Fibroblast of gingiva (primary cell): ENCODE results near the gene EXOSC3.
"Not testable (repeated sequence)": the region's sequence is repeated elsewhere in the genome, so short reads cannot be mapped to it uniquely, and the experiment has no call there.

Experiments
- DNase-seq: peaks from one replicate; pipeline ENCODE4 v3.0.0-alpha.2; 2011; ENCODE audit warnings: low read depth

EXOSC3 gene

GRCh38 chr9:37784616-37785483 lies at the start of gene EXOSC3:
EXOSC3 (minus strand) TSS chr9:37785064; CDS start chr9:37785044, 20 bp downstream.
- peak; percentile 88 for DNase-seq

GRCh38 chr9:37827483-37828165 lies 42.8 kb upstream of the EXOSC3 start:
- DNase-seq, result no peak

- DNase-seq, result not testable (repeated sequence)
Observed at GRCh38 chr9:37825174-37825573, 40.3 kb upstream of the EXOSC3 start.

- DNase-seq, result no peak
Observed at GRCh38 chr9:37820142-37820541, 35.3 kb upstream of the EXOSC3 start.

- no peak for DNase-seq
Observed at GRCh38 chr9:37818849-37819248, 34.0 kb upstream of the EXOSC3 start.

- DNase-seq, result no peak
Observed at GRCh38 chr9:37812773-37813379, 28.0 kb upstream of the EXOSC3 start.

- DNase-seq, result no peak
Observed at GRCh38 chr9:37811906-37812476, 27.1 kb upstream of the EXOSC3 start.

- not testable (repeated sequence) for DNase-seq
Observed at GRCh38 chr9:37809676-37810075, 24.8 kb upstream of the EXOSC3 start.

- DNase-seq, result no peak
Observed at GRCh38 chr9:37806271-37806670, 21.4 kb upstream of the EXOSC3 start.

- DNase-seq, result no peak
Observed at GRCh38 chr9:37801959-37802711, 17.3 kb upstream of the EXOSC3 start.

GRCh38 chr9:37801287-37801850 lies 16.5 kb upstream of the EXOSC3 start:
- DNase-seq, result peak; percentile 30

GRCh38 chr9:37800631-37801286 lies 15.9 kb upstream of the EXOSC3 start, which contains the start of gene DCAF10:
DCAF10 (plus strand) TSS chr9:37800797; CDS start chr9:37800867, 70 bp downstream.
- DNase-seq, result peak; percentile 84

- DNase-seq, result no peak
Observed at GRCh38 chr9:37798677-37799076, 13.8 kb upstream of the EXOSC3 start.

- no peak for DNase-seq
Observed at GRCh38 chr9:37796232-37796631, 11.4 kb upstream of the EXOSC3 start.

- no peak for DNase-seq
Observed at GRCh38 chr9:37792122-37792521, 7.3 kb upstream of the EXOSC3 start.

GRCh38 chr9:37790096-37790495 lies 5.2 kb upstream of the EXOSC3 start:
- no peak for DNase-seq

GRCh38 chr9:37788332-37788731 lies 3.5 kb upstream of the EXOSC3 start:
- no peak for DNase-seq

- DNase-seq, result no peak
Observed at GRCh38 chr9:37787059-37787458, 2.2 kb upstream of the EXOSC3 start.

GRCh38 chr9:37784291-37784615 lies 611 bp downstream of the EXOSC3 start:
- DNase-seq, result no peak

- no peak for DNase-seq
Observed at GRCh38 chr9:37778534-37778933, 6.3 kb downstream of the EXOSC3 start.

- peak; percentile 15 for DNase-seq
Observed at GRCh38 chr9:37776328-37776727, 8.5 kb downstream of the EXOSC3 start.
